Heart left ventricle (tissue), 13 donors: Measurements from ENCODE around the gene ZMAT5.

Source experiments
- POLR2A ChIP-seq, 2 donors: fragments of 450-650 bp; IDR thresholded peaks; one replicate each; pipeline ENCODE4 v1.6.1; 2017; ENCODE audit warnings: antibody characterized with exemption in 2 of 2, mild to moderate bottlenecking in 2 of 2, moderate library complexity in 2 of 2
- TF ChIP-seq, protein P1 (sequence below), 12 donors: fragments of 200-600 bp; sonication (generic) in 4 of 12; IDR thresholded peaks; one replicate each; pipeline versions ENCODE4 v1.5.0 to v1.8.0; 2018 to 2022; ENCODE audit warnings: antibody characterized with exemption in 12 of 12, mild to moderate bottlenecking in 5 of 12
- donor health status: ischemic (EF 13 %, LVEDD 7.1; RV severe dilation, severe dysfunction).
- donor health status: DM: no; HTN: yes; CAD: no.
- donor health status: DM: no; HTN: no; CAD: no.
- donor health status: ischemic (EF 25% LVEDD 6.9; RV normal size, moderate dysfunction).
- donor health status: ischemic (EF 25% LVEDD 5.7; RV mildly dilated, moderate dysfunction).
- donor health status: ischemic (EF 35%, LVEDD 5.7; RV mildly dilated, moderate dysfunction).
- donor health status: nonischemic (EF 11% LVEDD 7.7; RV severe dilation, severe dysfunction).
- donor health status: DM: yes; HTN: yes; CAD: no.
- donor health status: PGD.
- donor health status: ischemic (EF 29% LVEDD 5.4; RV normal size, mild dysfunction).
- donor health status: nonischemic (EF 23%, LVEDD 6.1; RV moderate dilation, normal function).

DNA sequence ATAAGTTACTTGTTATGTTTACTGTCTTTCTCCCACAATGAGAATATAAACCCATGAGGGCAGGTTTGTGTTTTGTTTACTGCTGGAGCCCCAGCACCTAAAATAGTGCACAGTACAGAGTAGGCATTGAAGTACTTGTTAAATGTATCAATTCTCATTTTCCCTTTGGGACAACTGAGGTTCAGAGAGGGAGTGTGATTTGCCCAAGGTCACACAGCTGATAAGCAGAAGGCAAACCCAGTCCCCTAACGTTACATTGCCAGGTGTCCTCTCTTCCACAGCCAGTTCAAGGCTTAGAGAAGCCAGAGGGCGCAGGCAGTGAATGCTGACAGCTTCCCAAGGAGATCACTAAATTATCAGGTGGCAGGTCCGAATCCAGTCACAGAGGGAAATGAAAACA lies 16.8 kb downstream of the ZMAT5 start:
- TF ChIP-seq, protein P1, sequence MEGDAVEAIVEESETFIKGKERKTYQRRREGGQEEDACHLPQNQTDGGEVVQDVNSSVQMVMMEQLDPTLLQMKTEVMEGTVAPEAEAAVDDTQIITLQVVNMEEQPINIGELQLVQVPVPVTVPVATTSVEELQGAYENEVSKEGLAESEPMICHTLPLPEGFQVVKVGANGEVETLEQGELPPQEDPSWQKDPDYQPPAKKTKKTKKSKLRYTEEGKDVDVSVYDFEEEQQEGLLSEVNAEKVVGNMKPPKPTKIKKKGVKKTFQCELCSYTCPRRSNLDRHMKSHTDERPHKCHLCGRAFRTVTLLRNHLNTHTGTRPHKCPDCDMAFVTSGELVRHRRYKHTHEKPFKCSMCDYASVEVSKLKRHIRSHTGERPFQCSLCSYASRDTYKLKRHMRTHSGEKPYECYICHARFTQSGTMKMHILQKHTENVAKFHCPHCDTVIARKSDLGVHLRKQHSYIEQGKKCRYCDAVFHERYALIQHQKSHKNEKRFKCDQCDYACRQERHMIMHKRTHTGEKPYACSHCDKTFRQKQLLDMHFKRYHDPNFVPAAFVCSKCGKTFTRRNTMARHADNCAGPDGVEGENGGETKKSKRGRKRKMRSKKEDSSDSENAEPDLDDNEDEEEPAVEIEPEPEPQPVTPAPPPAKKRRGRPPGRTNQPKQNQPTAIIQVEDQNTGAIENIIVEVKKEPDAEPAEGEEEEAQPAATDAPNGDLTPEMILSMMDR (IDR thresholded peaks at IDR 0.05) = no peak
- TF ChIP-seq POLR2A (IDR thresholded peaks at IDR 0.05) = no peak
